Osteocyte (in vitro differentiated cells): Measurements from ENCODE around the gene ZNF410. TPM values are rescaled to one million over a fixed set of nuclear protein-coding genes. Genes with fewer than 3 reads are reported as not detected.
"Not testable (repeated sequence)": the region's sequence is repeated elsewhere in the genome, so short reads cannot be mapped to it uniquely, and the experiment has no call there.

Experiments
- DNase-seq: peaks from one replicate; pipeline ENCODE4 v3.0.0; 2021; ENCODE audit warnings: mixed read lengths; ENCODE audit not compliant: unreplicated experiment; ENCODE audit errors: extremely low spot score
- H3K27ac Mint-ChIP-seq: one replicate; pipeline ENCODE4 v1.8.0; 2021; ENCODE audit warnings: mild to moderate bottlenecking, mixed read lengths; ENCODE audit not compliant: unreplicated experiment
- H3K27me3 Mint-ChIP-seq: one replicate; pipeline ENCODE4 v1.8.0; 2021; ENCODE audit warnings: mixed read lengths; ENCODE audit not compliant: unreplicated experiment
- H3K36me3 Mint-ChIP-seq: one replicate; pipeline ENCODE4 v1.8.0; 2021; ENCODE audit warnings: mixed read lengths; ENCODE audit not compliant: unreplicated experiment
- H3K4me1 Mint-ChIP-seq: one replicate; pipeline ENCODE4 v1.8.0; 2021; ENCODE audit warnings: mixed read lengths; ENCODE audit not compliant: unreplicated experiment
- H3K4me3 Mint-ChIP-seq: one replicate; pipeline ENCODE4 v1.8.0; 2021; ENCODE audit warnings: mild to moderate bottlenecking, moderate library complexity, mixed read lengths; ENCODE audit not compliant: unreplicated experiment
- H3K9me3 Mint-ChIP-seq: one replicate; pipeline ENCODE4 v1.8.0; 2021; ENCODE audit warnings: mixed read lengths; ENCODE audit not compliant: unreplicated experiment
- total RNA-seq: library from RNA; stranded (reverse); gene quantifications from 2 replicates; pipeline ENCODE4 v1.2.1, GENCODE V29; 2021
- TF ChIP-seq, protein P1 (sequence below): fragments of 200-600 bp; sonication (generic); IDR thresholded peaks from 2 replicates; pipeline ENCODE4 v1.5.0; 2021; ENCODE audit warnings: antibody characterized with exemption, mild to moderate bottlenecking, moderate library complexity

The ZNF410 gene
- total RNA-seq, 1 donor from 2014 or later = 42.2 TPM

DNA sequence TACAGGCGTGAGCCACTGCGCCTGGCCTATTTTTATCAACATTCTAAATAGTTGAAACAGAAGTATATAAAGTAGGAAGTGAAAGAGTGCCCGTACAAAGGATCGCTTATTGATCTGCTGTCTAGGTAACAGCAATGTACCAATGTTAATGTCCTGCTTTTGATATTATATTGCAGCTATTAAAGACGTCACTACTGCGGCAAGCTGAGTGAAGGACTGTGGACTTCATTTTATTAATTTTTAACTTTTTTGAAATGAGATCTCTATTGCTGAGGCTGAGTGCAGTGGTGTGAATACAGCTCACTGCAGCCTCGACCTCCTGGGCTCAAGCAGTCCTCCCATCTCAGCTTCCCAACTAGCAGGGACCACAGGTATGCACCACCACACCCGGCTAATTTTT, 24.2 kb upstream of the ZNF410 start:
- DNase-seq = peak; percentile 1
- Mint-ChIP-seq H3K27me3 (no peaks in the 10 kb centered on the region), H3K9me3 (no peaks in the 10 kb centered on the region), H3K4me1 (no peaks in the 10 kb centered on the region), H3K36me3 (peaks cover 19% of the 10 kb centered on the region), H3K4me3 (no peak overlapping the region), H3K27ac (no peak overlapping the region)
- TF ChIP-seq, protein P1, sequence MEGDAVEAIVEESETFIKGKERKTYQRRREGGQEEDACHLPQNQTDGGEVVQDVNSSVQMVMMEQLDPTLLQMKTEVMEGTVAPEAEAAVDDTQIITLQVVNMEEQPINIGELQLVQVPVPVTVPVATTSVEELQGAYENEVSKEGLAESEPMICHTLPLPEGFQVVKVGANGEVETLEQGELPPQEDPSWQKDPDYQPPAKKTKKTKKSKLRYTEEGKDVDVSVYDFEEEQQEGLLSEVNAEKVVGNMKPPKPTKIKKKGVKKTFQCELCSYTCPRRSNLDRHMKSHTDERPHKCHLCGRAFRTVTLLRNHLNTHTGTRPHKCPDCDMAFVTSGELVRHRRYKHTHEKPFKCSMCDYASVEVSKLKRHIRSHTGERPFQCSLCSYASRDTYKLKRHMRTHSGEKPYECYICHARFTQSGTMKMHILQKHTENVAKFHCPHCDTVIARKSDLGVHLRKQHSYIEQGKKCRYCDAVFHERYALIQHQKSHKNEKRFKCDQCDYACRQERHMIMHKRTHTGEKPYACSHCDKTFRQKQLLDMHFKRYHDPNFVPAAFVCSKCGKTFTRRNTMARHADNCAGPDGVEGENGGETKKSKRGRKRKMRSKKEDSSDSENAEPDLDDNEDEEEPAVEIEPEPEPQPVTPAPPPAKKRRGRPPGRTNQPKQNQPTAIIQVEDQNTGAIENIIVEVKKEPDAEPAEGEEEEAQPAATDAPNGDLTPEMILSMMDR = no peak

DNA sequence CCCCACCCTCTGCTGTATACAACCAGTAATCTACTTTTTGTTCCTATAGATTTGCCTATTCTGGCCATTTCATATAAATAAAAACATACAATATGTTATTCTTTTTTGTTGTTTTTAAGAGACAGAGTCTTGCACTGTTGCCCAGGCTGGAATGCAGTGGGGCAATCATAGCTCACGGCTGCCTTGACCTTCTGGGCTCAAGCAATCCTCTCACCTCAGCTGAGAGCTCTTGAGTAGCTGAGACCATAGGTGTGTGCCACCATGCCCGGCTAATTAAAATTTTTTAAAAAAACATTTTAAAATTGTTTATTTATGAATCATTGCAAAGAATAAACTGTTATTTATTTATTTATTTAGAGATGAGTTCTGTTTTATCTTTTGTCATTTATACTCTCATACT, 23.4 kb upstream of the ZNF410 start:
- Mint-ChIP-seq H3K36me3 (peaks cover 19% of the 10 kb centered on the region), H3K4me3 (no peak overlapping the region), H3K27me3 (no peaks in the 10 kb centered on the region), H3K27ac (no peak overlapping the region), H3K4me1 (no peaks in the 10 kb centered on the region), H3K9me3 (no peaks in the 10 kb centered on the region)
- TF ChIP-seq, protein P1 = no peak
- peak; percentile 11 for DNase-seq

DNA sequence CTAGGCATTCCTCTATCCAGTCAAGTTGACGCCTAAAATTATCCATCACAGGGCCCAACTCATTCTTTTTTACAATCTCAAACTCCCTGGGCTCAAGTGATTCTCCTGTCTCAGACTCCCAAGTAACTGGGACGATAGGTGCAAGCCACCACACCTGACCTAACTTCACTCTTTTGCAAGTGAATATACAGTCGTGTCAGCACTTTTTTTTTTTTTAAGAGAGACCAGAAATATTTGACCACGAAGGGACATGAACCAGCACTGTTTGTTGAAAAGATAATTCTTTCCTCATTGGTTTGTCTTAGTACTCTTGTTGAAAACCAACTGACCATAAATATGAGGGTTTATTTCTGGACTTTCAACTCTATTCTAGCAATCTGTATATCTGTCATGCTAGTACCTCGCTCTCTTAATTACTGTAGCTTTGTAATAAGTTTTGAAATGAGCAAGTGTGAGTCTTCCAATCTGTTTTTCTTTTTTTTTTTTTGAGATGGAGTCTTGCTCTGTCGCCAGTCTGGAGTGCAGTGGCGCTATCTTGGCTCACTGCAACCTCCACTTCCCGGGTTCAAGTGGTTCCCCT, 21.0 kb upstream of the ZNF410 start:
- peak; percentile 1 for DNase-seq
- peaks cover 18% of the 10 kb centered on the region for H3K36me3 Mint-ChIP-seq

DNA sequence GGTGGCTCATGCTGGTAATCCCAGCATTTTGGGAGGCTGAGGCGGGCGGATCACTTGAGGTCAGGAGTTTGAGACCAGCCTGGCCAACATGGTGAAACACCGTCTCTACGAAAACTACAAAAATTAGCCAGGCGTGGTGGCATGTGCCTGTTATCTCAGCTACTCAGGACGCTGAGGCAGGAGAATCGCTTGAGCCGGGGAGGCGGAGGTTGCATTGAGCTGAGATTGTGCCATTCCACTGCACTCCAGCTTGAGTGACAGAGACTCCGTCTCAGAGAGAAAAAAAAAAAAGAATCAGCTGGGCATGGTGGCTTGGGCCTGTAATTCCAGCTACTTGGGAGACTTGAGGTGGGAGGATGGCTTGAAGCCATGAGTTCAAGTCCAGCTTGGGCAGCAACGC, 16.9 kb upstream of the ZNF410 start:
- H3K27me3 Mint-ChIP-seq, H3K4me1 Mint-ChIP-seq, H3K27ac Mint-ChIP-seq, H3K4me3 Mint-ChIP-seq, DNase-seq, H3K9me3 Mint-ChIP-seq, H3K36me3 Mint-ChIP-seq: not testable (repeated sequence)

More for the DNA sequence above, 21.0 kb upstream of the ZNF410 start:
- Mint-ChIP-seq H3K27ac (no peak overlapping the region), H3K4me1 (no peaks in the 10 kb centered on the region), H3K9me3 (no peaks in the 10 kb centered on the region), H3K4me3 (no peak overlapping the region), H3K27me3 (no peaks in the 10 kb centered on the region)
- TF ChIP-seq, protein P1 = no peak

DNA sequence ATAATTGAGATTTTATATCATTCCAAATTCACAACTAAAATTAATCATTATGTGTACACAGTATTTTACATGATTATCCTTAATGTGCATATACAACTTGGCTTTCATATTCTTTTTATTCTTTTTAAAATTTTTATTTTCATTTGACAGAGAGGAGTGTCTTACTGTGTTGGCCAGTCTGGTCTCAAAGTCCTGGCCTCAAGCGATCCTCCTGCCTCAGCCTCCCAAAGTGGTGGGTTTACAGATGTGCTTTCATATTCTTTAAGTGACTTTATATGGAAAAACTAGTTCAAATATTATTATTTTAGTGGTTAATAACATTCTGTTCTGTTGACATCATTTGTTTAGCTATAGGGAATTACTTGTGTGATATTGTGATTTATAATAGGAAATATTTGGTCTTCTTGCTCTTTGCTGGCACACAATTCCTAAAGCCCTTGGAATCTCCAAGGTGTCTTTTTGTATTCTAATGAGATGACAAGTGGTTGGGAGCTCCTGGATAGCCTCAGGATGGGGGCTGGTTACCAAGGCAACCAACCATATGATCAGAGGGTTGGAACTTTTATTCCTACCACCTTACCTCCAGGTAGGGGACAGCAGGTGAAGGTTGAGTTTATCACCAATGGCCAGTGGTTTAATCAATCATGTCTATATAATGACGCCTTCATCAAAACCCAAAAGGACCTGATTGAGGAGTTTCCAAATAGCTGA, 16.0 kb upstream of the ZNF410 start:
- TF ChIP-seq, protein P1 = no peak
- Mint-ChIP-seq H3K4me3 (no peak overlapping the region), H3K27ac (no peak overlapping the region), H3K27me3 (no peaks in the 10 kb centered on the region), H3K4me1 (no peaks in the 10 kb centered on the region), H3K9me3 (no peaks in the 10 kb centered on the region), H3K36me3 (peaks cover 2% of the 10 kb centered on the region)
- DNase-seq = no peak
